Natural killer cell (primary cell): ENCODE measurements around the gene THSD7B. TPM values are rescaled to one million over a fixed set of nuclear protein-coding genes. Genes with fewer than 3 reads are reported as not detected.

Experiments used
- ATAC-seq, 3 donors: fragments of 150-1000 bp in 2 of 3; fragments of 200-7000 bp in 1 of 3; cut with Tn5 transposase; 1 replicate in 1 of 3; 2 replicates in 2 of 3; pipeline ENCODE4 v1.10.0; 2021; ENCODE audit warnings: mild to moderate bottlenecking in 2 of 3, moderate library complexity in 2 of 3
- DNase-seq, 2 donors: peaks; one replicate each; pipeline versions ENCODE4 v3.0.0 to v3.0.0-alpha.2; 2013 to 2021; ENCODE audit warnings: mixed read lengths in 1 of 2
- H3K27ac ChIP-seq: one replicate; pipeline ENCODE4 v1.5.1; 2013; ENCODE audit warnings: mild to moderate bottlenecking, low read length
- H3K27me3 ChIP-seq: one replicate; pipeline ENCODE4 v1.6.1; 2013; ENCODE audit warnings: low read length; ENCODE audit not compliant: control insufficient read depth, insufficient read depth
- H3K36me3 ChIP-seq: one replicate; pipeline ENCODE4 v1.6.1; 2013; ENCODE audit warnings: low read length; ENCODE audit not compliant: control insufficient read depth, insufficient read depth
- H3K4me1 ChIP-seq: one replicate; pipeline ENCODE4 v1.6.1; 2013; ENCODE audit warnings: low read length; ENCODE audit not compliant: control insufficient read depth, insufficient read depth
- H3K4me3 ChIP-seq: one replicate; pipeline ENCODE4 v1.5.1; 2013; ENCODE audit warnings: low read length
- H3K9me3 ChIP-seq: one replicate; pipeline ENCODE4 v1.6.1; 2013; ENCODE audit warnings: low read length; ENCODE audit not compliant: control insufficient read depth, insufficient read depth
- H3K27ac Mint-ChIP-seq, 2 donors: one replicate each; pipeline ENCODE4 v1.8.0; 2022; ENCODE audit warnings: mild to moderate bottlenecking in 2 of 2, mixed read lengths in 2 of 2, moderate library complexity in 1 of 2
- H3K27me3 Mint-ChIP-seq, 2 donors: one replicate each; pipeline ENCODE4 v1.8.0; 2022; ENCODE audit warnings: low read depth in 2 of 2, mixed read lengths in 2 of 2
- H3K36me3 Mint-ChIP-seq: one replicate; pipeline ENCODE4 v1.8.0; 2022; ENCODE audit warnings: mixed read lengths
- H3K4me1 Mint-ChIP-seq, 2 donors: one replicate each; pipeline ENCODE4 v1.8.0; 2022; ENCODE audit warnings: mixed read lengths in 2 of 2
- H3K4me3 Mint-ChIP-seq: one replicate; pipeline ENCODE4 v1.8.0; 2022; ENCODE audit warnings: mild to moderate bottlenecking, moderate library complexity, mixed read lengths
- H3K9me3 Mint-ChIP-seq, 2 donors: one replicate each; pipeline ENCODE4 v1.8.0; 2022; ENCODE audit warnings: mixed read lengths in 2 of 2
- WGBS: methylation state at CpG from one replicate; pipeline ENCODE4 v1.1.7; 2013; ENCODE audit warnings: missing lambda C conversion rate; ENCODE audit not compliant: insufficient coverage; 5-methylcytosine and 5-hydroxymethylcytosine counted together
- intact Hi-C: fragments of 100-400 bp; cut with micrococcal nuclease; formaldehyde crosslinking; loops from one replicate; pipeline ENCODE4 v1.14.2; 2022
- total RNA-seq, 4 donors: library from RNA; stranded (reverse); fragments of 120-200 nt in 1 of 4; gene quantifications; one replicate each; pipeline versions ENCODE4 v1.2.3 to v1.2.4, GENCODE V29; 2013 to 2022
- TF ChIP-seq, protein P1 (sequence below): fragments of 200-600 bp; IDR thresholded peaks from one replicate; pipeline ENCODE4 v1.8.0; 2022; ENCODE audit warnings: antibody characterized with exemption

The THSD7B gene
- total RNA-seq, 3 donors from 2014 or later (not counting 1 experiment from before 2014, with no cell fraction given), result not detected

DNA sequence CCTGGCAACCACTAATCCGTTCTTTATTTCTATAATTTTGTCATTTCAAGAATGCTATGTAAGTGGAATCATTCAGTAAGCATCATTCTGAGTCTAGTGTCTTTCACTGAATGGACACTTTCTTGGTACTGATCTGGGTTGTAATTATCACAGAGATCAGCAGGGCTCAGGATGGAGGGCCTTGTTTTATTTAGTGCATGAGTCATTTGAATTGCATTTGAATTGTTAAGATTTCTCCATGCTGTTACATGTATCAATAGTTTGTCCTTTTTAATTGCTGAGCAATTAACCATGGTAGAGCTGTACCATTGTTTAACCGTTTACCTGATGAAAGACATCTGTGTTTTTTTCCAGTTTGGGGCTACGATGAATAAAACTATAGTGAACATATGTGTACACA lies 256.4 kb downstream of the THSD7B start:
- intact Hi-C loops, result no loop called here
- H3K4me3 ChIP-seq, result no peak overlapping the region
- H3K27me3 Mint-ChIP-seq, result no peaks in the 10 kb centered on the region
- no peaks in the 10 kb centered on the region for H3K9me3 ChIP-seq
- no peaks in the 10 kb centered on the region for H3K4me1 ChIP-seq
- no peak for ATAC-seq
- no peak overlapping the region for H3K27ac ChIP-seq
- no peaks in the 10 kb centered on the region for H3K36me3 ChIP-seq
- no peaks in the 10 kb centered on the region for H3K27me3 ChIP-seq
- H3K4me1 Mint-ChIP-seq, result no peaks in the 10 kb centered on the region
- peaks cover 0 to 2% of the 10 kb centered on the region in 2 donors for H3K9me3 Mint-ChIP-seq
- H3K4me3 Mint-ChIP-seq, result no peak overlapping the region
- WGBS, result 78% methylated on average over 2 of the region's 3 CpGs
- H3K27ac Mint-ChIP-seq, result no peak overlapping the region
- H3K36me3 Mint-ChIP-seq, result no peaks in the 10 kb centered on the region
- TF ChIP-seq, protein P1, sequence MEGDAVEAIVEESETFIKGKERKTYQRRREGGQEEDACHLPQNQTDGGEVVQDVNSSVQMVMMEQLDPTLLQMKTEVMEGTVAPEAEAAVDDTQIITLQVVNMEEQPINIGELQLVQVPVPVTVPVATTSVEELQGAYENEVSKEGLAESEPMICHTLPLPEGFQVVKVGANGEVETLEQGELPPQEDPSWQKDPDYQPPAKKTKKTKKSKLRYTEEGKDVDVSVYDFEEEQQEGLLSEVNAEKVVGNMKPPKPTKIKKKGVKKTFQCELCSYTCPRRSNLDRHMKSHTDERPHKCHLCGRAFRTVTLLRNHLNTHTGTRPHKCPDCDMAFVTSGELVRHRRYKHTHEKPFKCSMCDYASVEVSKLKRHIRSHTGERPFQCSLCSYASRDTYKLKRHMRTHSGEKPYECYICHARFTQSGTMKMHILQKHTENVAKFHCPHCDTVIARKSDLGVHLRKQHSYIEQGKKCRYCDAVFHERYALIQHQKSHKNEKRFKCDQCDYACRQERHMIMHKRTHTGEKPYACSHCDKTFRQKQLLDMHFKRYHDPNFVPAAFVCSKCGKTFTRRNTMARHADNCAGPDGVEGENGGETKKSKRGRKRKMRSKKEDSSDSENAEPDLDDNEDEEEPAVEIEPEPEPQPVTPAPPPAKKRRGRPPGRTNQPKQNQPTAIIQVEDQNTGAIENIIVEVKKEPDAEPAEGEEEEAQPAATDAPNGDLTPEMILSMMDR, result no peak
- DNase-seq, result no peak

DNA sequence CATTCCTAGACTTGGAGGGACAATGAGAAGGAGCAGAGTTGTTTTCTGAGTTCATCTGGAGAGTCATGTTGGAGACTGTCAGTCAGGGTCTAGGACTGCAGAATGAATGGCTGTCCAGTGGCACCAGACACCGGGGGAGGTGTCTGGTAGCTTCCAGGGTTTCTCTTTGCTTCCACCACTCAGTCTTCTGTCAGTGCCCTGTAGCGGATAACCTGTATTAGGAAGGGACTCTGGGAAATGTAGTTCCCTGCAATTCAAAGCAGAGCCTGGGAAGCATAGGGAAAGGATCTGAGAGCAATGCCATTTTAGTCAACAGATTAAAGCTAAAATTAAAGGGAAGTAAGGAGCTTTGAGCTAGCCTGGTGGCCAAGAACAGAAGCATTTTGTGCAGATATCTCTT lies 257.9 kb downstream of the THSD7B start:
- DNase-seq (no peak), ATAC-seq (no peak)
- no peak overlapping the region for H3K27ac ChIP-seq
- TF ChIP-seq, protein P1, result no peak
- H3K27ac Mint-ChIP-seq, result no peak overlapping the region
- no peak overlapping the region for H3K4me3 Mint-ChIP-seq
- H3K36me3 Mint-ChIP-seq, result no peaks in the 10 kb centered on the region
- peaks cover 0 to 2% of the 10 kb centered on the region in 2 donors for H3K9me3 Mint-ChIP-seq
- H3K4me3 ChIP-seq, result no peak overlapping the region
- no peaks in the 10 kb centered on the region for H3K27me3 ChIP-seq
- no peaks in the 10 kb centered on the region for H3K4me1 ChIP-seq
- no peaks in the 10 kb centered on the region for H3K27me3 Mint-ChIP-seq
- H3K9me3 ChIP-seq, result no peaks in the 10 kb centered on the region
- no peaks in the 10 kb centered on the region for H3K4me1 Mint-ChIP-seq
- WGBS, result 77% methylated on average over 2 of the region's 2 CpGs
- no peaks in the 10 kb centered on the region for H3K36me3 ChIP-seq
- intact Hi-C loops, result no loop called here

DNA sequence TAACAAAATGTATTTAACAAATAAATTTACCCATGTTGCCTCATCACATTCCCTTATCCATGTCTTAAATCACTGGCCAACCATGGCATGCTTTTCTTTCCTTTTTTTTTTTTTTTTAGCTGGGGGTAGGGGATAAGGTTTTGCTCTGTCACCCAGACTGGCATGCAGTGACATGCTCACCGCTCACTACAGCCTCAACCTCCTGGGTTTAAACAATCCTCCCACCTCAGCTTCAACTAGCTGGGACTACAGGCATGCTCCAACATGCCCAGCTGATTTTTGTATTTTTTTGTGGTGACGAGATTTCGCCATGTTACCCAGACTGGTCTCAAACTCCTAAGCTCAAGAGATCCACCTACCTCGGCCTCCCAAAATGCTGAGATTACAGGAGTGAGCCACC lies 266.4 kb downstream of the THSD7B start:
- Histone ChIP-seq H3K27me3 (no peaks in the 10 kb centered on the region), H3K27ac (no peak overlapping the region), H3K9me3 (no peaks in the 10 kb centered on the region), H3K4me3 (no peak overlapping the region), H3K36me3 (no peaks in the 10 kb centered on the region), H3K4me1 (no peaks in the 10 kb centered on the region)
- 79% methylated on average over 4 of the region's 4 CpGs for WGBS
- no peak overlapping the region for H3K27ac Mint-ChIP-seq
- H3K4me1 Mint-ChIP-seq, result no peaks in the 10 kb centered on the region
- H3K27me3 Mint-ChIP-seq, result no peaks in the 10 kb centered on the region
- no peak for ATAC-seq
- H3K4me3 Mint-ChIP-seq, result no peak overlapping the region
- no peaks in the 10 kb centered on the region for H3K36me3 Mint-ChIP-seq
- intact Hi-C loops, result no loop called here
- H3K9me3 Mint-ChIP-seq, result peaks cover 2 to 4% of the 10 kb centered on the region in 2 donors
- TF ChIP-seq, protein P1, result no peak
- DNase-seq, result no peak

DNA sequence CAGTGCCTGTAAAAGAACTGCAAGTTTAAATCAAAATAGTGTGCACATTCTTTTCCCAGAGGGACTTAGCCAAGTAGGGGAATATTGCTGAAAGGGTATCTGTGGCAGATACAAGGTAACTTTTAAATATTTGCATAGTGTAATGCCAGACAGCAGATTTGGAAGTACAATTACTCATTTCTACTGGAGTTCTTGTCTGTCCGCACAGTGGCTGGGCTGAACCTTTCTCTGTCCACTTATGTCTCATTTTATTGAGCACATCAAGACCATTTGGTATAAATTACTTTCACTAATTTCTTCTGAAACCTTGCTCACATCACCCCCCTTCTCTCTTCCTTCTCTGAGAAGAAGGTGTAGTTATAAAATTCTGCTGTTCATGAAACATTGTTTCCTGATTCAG lies 271.3 kb downstream of the THSD7B start:
- H3K9me3 ChIP-seq, result no peaks in the 10 kb centered on the region
- intact Hi-C loops, result no loop called here
- H3K36me3 ChIP-seq, result no peaks in the 10 kb centered on the region
- H3K27me3 ChIP-seq, result no peaks in the 10 kb centered on the region
- Mint-ChIP-seq H3K4me1 (no peaks in the 10 kb centered on the region), H3K27ac (no peak overlapping the region), H3K9me3 (peaks cover 0 to 4% of the 10 kb centered on the region in 2 donors), H3K27me3 (no peaks in the 10 kb centered on the region), H3K4me3 (no peak overlapping the region), H3K36me3 (no peaks in the 10 kb centered on the region)
- TF ChIP-seq, protein P1, result no peak
- DNase-seq (no peak), ATAC-seq (no peak)
- 95% methylated on average over 1 of the region's 1 CpG for WGBS
- H3K4me3 ChIP-seq, result no peak overlapping the region
- no peaks in the 10 kb centered on the region for H3K4me1 ChIP-seq
- no peak overlapping the region for H3K27ac ChIP-seq
